ENCODE data around the gene CBX2. TPM values are rescaled to one million over a fixed set of nuclear protein-coding genes. Genes with fewer than 3 reads are reported as not detected.

CBX2 gene
- total RNA-seq, 1 donor from 2014 or later: 53.5 TPM

- Mint-ChIP-seq H3K4me3 (no peak overlapping the region), H3K27me3 (ENCODE audit: insufficient read depth, low read depth) (peaks cover 8% of the 10 kb centered on the region), H3K27ac (no peak overlapping the region), H3K36me3 (no peaks in the 10 kb centered on the region), H3K4me1 (no peaks in the 10 kb centered on the region), H3K9me3 (no peaks in the 10 kb centered on the region)
- Histone ChIP-seq H3K4me3 (no peak overlapping the region), H3K9ac (no peak overlapping the region), H3K79me2 (ENCODE audit: low read depth) (no peaks in the 10 kb centered on the region), H3K4me2 (no peak overlapping the region), H3K9me3 (ENCODE audit: low read depth) (no peaks in the 10 kb centered on the region), H4K20me1 (ENCODE audit: low read depth) (no peaks in the 10 kb centered on the region), H3K36me3 (no peaks in the 10 kb centered on the region), H2AFZ (replicated peaks) (no peak overlapping the region), H3K27me3 (no peaks in the 10 kb centered on the region), H3K27ac (no peak overlapping the region), H3K4me1 (no peaks in the 10 kb centered on the region), H3F3A (ENCODE audit: low read depth) (no peaks in the 10 kb centered on the region)
- DNase-seq (ENCODE audit: low spot score): no peak
- TF ChIP-seq CTCF (IDR thresholded peaks at IDR 0.05): no peak
- TF ChIP-seq EZH2 (IDR thresholded peaks at IDR 0.05): no peak
- no peak for TF ChIP-seq EZH2phosphoT487 (IDR thresholded peaks at IDR 0.05)
These were observed 19.7 kb upstream of the CBX2 start for GRCh38 chr17:79758271-79758670.

- no peak overlapping the region for H2AFZ ChIP-seq (replicated peaks)
- no peak overlapping the region for H3K4me2 ChIP-seq
- no peaks in the 10 kb centered on the region for H3K27me3 ChIP-seq
- no peaks in the 10 kb centered on the region for H3K4me1 ChIP-seq
- H3F3A ChIP-seq (ENCODE audit: low read depth): no peaks in the 10 kb centered on the region
- Mint-ChIP-seq H3K36me3 (no peaks in the 10 kb centered on the region), H3K9me3 (no peaks in the 10 kb centered on the region), H3K4me1 (no peaks in the 10 kb centered on the region), H3K4me3 (no peak overlapping the region), H3K27ac (no peak overlapping the region), H3K27me3 (ENCODE audit: insufficient read depth, low read depth) (peaks cover 6% of the 10 kb centered on the region)
- no peaks in the 10 kb centered on the region for H3K36me3 ChIP-seq
- no peaks in the 10 kb centered on the region for H4K20me1 ChIP-seq (ENCODE audit: low read depth)
- H3K9me3 ChIP-seq (ENCODE audit: low read depth): no peaks in the 10 kb centered on the region
- no peaks in the 10 kb centered on the region for H3K79me2 ChIP-seq (ENCODE audit: low read depth)
- no peak overlapping the region for H3K4me3 ChIP-seq
- H3K27ac ChIP-seq: no peak overlapping the region
- no peak for TF ChIP-seq EZH2phosphoT487 (IDR thresholded peaks at IDR 0.05)
- no peak for TF ChIP-seq EZH2 (IDR thresholded peaks at IDR 0.05)
- no peak for TF ChIP-seq CTCF (IDR thresholded peaks at IDR 0.05)
- DNase-seq (ENCODE audit: low spot score): no peak
- no peak overlapping the region for H3K9ac ChIP-seq
These were observed 17.6 kb upstream of the CBX2 start for GRCh38 chr17:79760197-79760906.

- Mint-ChIP-seq H3K36me3 (no peaks in the 10 kb centered on the region), H3K9me3 (no peaks in the 10 kb centered on the region), H3K4me3 (peak overlapping the region; percentile 41), H3K4me1 (no peaks in the 10 kb centered on the region), H3K27me3 (ENCODE audit: insufficient read depth, low read depth) (peaks cover 2% of the 10 kb centered on the region), H3K27ac (no peak overlapping the region)
- no peak overlapping the region for H3K4me3 ChIP-seq
- H4K20me1 ChIP-seq (ENCODE audit: low read depth): no peaks in the 10 kb centered on the region
- no peaks in the 10 kb centered on the region for H3K36me3 ChIP-seq
- no peak overlapping the region for H3K27ac ChIP-seq
- no peak overlapping the region for H3K9ac ChIP-seq
- no peaks in the 10 kb centered on the region for H3K9me3 ChIP-seq (ENCODE audit: low read depth)
- H3F3A ChIP-seq (ENCODE audit: low read depth): no peaks in the 10 kb centered on the region
- no peak overlapping the region for H2AFZ ChIP-seq (replicated peaks)
- DNase-seq (ENCODE audit: low spot score): no peak
- no peaks in the 10 kb centered on the region for H3K79me2 ChIP-seq (ENCODE audit: low read depth)
- TF ChIP-seq EZH2 (IDR thresholded peaks at IDR 0.05): no peak
- no peak for TF ChIP-seq CTCF (IDR thresholded peaks at IDR 0.05)
- no peak for TF ChIP-seq EZH2phosphoT487 (IDR thresholded peaks at IDR 0.05)
- H3K4me1 ChIP-seq: no peaks in the 10 kb centered on the region
- no peak overlapping the region for H3K4me2 ChIP-seq
- no peaks in the 10 kb centered on the region for H3K27me3 ChIP-seq
These were observed 15.9 kb upstream of the CBX2 start for GRCh38 chr17:79761894-79762589.
